Inflammatory macrophage (primary cell): Measurements from ENCODE around the gene UROD.
"Not testable (repeated sequence)": the region's sequence is repeated elsewhere in the genome, so short reads cannot be mapped to it uniquely, and the experiment has no call there.

Source experiments
- DNase-seq, 2 donors: peaks; one replicate each; pipeline ENCODE4 v3.0.0-alpha.2; 2020 to 2022

Gene UROD

DNA sequence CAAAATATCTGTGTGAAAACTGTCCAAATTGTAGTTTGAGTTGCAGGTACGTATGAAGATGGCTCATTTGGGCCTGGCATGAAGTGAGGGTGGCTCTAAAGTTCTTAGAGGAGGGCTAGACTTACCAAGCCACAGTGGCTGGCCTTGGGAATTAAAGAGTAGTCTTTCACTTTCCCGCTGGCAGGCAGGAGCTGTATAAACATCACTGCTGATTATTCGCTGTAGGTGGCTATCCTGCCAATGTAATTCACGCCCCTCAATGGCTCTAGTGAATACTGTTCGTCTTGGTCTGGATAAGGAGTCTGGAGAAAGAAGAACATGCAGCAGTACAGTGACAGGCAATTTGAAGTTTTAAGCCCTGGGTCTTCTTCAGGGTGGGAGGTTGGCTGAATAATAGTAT is 31.0 kb downstream of the UROD start:
- no peak for DNase-seq

DNA sequence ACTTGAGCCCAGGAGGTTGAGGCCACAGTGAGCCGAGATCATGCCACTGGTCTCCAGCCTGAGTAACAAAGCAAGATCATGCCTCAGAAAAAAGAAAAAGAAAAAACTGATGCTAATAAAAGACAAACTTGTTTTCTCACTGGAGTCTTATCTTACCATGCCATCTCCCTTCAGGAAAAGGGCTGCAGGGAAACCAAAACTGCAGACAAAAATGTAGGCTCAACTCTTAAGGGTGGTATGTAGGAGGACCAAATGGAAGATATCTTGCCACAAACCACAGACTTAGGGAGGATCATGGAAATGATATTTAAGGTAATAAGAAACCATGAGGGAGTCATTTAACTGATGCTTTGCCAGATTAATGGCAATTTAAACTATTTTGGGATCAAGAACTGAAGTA is 32.9 kb downstream of the UROD start:
- no peak for DNase-seq

DNA sequence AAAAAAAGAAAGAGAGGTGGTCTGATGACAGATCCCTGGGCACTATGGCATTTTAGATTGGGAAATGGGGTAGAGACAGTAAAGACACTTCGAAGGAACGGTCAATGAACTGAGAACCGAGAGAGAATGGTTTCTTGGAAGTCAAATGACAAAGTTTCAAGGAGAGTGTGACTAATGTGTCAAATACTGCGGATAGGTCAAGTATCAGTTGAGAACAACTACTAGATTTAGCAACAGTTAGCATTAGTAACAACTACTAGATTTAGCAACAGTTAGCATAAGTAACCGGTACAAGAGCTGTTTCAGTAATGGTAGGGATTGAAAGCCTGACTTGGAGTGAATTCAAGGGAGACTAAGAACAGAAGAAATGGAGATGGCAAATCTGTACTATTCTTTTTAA is 35.0 kb downstream of the UROD start:
- peak; percentile 12 to 33 for DNase-seq

DNA sequence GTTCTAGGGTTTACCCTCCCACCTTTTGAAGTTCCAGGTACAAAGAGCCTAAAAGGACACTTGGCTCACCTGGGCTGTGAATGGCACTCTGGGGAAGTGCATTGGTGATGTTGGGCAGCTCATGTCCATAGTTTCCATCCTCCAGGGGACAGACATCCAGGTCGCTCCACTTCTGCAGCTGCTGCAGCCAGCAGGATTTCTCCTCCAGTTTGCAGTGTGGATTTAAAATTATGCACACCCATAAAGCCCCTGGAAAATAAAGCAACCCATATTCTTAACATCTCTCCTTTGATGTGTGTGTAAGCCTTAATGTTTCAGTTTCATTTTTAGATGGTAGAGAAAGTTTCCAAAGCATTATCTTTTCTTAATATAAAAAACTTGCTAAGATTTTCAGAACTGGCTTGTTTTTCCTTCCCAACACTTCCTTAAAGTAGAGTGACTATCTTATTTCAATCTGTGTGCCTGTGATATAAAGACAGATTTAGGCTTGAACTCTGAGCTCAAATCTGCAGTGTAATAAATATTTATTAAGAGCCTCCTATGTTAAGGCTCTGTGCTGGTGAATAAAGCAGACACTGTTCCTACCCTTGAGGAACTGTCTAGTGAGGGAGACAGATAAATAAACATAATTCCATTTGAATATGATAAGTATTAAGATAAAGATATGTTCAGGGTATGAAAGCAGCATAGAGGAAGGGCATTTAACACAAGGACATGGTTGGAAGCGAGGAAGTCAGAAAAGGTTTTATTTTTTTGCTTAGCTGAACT is 39.1 kb downstream of the UROD start:
- DNase-seq = no peak

DNA sequence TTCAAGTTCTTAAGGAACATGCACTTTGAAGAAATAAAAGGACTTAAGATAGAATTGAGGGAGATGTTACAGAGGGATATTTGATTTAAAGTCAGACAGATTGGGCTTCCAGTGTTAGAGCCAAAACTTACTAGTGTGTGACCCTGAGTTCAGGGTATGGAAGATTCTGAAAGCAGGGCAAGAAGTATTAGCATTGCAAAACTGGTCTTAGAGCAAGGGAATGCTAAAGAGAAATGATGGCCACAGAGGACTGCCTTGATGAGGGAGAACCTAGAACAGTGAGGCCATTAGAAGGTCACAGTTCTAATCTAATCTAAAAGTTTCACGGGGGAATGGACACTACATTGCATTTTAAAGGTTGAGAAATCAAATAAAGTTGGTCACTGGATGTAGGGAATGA is 45.5 kb downstream of the UROD start:
- no peak for DNase-seq

DNA sequence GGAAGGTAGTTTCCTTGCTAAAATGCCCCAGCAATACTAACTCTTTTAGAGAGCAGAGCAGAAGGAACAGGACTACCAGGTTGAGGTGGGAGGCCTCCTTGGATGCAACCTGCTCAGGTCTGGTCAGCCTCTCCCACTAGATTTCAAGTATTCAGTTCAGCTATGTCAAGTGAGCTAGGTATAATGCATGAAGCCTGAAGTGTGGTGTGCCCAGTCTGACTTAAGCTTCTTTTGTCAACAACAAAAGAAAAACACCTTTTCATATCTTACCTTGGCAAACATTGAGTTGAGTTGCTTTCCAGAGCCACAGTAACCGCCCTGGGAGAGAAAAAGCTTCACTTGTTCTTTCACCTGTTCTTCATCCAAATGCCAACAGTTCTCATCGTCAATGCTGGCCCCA is 47.8 kb downstream of the UROD start:
- DNase-seq = no peak

DNA sequence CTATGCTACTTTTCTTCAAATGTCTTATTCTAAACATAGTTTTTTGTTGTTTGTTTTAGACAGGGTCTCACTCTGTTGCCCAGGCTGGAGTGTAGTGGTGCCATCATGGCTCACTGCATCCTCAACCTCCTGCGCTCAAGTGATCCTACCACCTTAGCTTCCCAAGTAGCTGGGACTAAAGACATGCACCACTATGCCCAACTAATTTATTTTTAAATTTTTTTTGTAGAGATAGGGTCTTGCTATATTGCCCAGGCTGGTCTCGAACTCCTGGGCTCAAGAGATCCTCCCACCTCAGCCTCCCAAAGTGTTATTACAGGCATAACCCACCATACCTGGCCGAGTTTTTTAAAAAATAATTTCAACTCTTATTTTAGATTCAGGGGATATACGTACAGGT is 50.4 kb downstream of the UROD start:
- not testable (repeated sequence) for DNase-seq

DNA sequence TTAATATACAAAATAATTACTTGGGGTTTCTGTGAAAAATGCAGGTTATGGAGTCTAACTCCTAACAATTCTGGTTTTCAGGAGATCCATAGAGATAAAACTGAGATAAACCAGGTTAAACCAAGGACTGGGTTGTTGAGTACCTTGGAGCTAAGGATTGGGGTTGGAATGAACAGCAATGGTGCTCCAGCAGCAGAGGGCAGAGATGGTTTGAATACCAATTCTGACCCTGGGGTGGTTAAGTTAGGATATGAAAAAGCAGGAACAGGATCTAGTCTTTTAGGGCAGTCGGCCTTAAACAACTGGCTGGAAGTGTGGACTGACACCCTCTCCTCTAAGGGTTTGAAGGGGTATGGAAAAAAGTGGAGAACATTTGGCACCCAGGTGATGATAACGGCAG is 53.0 kb downstream of the UROD start:
- no peak for DNase-seq
